Stimulated activated CD4-positive, alpha-beta T cell treated with anti-CD3 and anti-CD28 coated beads, Interleukin-12 subunit alpha, Interleukin-12 subunit beta, amount 100 ng/mL, for 4 hours (primary cell): Measurements from ENCODE around the gene RFX5.
"Not testable (repeated sequence)": the region's sequence is repeated elsewhere in the genome, so short reads cannot be mapped to it uniquely, and the experiment has no call there.

Source experiments
- DNase-seq: peaks from one replicate; pipeline ENCODE4 v3.0.0-alpha.2; 2020

Gene RFX5

GRCh38 chr1:151361883-151362282 lies 14.8 kb upstream of the RFX5 start:
- DNase-seq: no peak

DNA sequence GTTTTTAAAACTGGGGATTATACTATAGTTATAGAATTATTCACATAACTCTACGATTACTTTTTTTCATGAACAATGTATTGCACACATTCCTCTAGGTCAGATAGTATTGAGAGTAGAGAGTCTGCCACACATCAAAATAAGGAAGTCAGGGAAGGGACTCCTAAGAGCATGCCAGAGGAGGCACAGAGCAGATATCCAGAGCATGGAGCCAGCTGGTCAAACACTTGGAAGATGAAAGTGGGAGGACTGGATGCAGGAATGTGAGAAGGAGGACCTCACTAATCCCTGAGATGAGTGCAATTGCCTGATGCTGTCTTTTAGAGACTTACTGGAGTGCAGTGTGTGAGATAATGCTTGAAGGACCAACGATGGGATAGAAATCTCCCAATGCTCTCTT lies 9.6 kb upstream of the RFX5 start:
- DNase-seq: no peak

DNA sequence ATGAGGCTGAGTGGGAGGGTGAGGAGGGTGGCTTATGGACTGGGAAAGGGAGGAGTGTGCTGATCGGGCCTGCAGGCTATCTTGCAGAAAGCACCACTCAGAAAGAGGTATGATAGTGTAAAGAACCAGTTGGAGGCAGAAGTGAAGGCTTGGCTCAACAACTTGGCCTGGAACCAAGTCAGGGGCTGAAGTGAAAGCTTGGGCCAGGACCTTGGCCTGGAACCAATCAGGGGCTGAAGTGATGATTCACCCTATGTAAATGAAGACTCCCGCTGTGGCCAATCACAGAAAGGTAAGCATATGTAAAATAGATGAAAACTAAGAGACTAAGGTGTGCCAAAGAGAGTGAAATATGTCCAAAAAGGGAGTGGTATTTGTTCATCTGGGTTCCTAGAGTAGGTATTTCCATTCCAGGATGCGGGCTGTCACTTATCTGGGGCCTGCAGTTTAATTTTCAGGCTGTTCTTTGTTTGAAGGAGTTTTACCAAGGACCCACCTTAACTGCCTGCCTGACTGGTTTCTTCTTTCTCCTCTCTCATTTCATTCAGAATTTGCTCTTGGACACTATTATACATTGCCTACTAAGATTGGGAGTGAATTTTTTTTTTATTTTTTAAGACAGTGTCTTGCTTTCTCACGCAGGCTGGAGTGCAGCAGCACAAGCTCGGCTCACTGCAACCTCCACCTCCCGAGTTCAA lies 5.1 kb upstream of the RFX5 start:
- no peak for DNase-seq

DNA sequence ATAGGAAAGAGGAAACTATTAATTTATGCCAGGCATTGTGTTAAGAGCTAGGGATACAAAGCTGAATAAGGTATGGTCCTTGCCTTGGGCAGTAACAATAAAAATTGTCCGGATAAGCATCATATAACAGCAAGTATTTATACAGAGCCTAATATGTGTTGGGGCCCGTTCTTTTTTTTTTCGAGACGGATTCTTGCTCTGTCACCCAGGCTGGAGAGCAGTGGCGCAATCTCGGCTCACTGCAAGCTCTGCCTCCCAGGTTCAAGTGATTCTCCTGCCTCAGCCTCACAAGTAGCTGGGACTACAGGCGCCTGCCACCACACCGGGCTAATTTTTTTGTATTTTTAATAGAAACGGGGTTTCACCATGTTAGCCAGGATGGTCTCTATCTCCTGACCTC lies 3.3 kb upstream of the RFX5 start:
- not testable (repeated sequence) for DNase-seq

GRCh38 chr1:151347523-151348246 lies 633 bp upstream of the RFX5 start:
- DNase-seq: no peak

DNA sequence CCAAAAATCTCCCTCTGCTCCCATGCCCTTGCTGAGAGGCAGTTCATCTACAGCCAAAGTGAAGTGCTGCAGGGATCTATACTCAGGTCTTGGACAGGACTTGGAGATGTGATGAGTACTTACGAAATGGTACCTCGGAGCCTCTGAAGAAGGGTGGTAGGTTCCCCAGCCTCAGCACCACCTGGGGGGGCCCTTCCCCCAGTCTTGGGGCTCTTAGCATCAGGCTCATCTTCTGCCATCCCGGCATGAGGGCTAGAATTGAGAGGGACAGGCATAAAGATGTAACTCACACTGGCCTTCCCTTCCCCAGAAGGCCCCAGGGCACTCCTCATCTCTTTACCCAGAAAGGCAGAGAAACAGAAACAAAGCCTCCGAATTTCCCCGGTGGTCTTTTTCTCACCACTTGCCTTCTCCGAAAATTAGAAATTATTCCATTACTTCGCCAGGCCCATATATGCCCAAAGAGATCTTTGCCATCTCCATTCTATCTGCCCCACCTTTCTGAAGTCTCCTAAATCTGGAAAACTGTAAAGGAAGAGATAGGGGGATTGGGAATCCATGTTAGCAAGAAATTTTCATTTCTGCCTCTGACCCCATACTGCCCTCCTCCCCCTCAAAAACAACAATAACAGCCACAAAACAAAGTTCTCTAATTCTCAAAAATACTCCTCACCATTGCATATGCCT lies 827 bp downstream of the RFX5 start:
- no peak for DNase-seq

- no peak for DNase-seq
These were observed 2.8 kb downstream of the RFX5 start for GRCh38 chr1:151344291-151344690.

- DNase-seq: no peak
These were observed 3.5 kb downstream of the RFX5 start for GRCh38 chr1:151343587-151343986.

DNA sequence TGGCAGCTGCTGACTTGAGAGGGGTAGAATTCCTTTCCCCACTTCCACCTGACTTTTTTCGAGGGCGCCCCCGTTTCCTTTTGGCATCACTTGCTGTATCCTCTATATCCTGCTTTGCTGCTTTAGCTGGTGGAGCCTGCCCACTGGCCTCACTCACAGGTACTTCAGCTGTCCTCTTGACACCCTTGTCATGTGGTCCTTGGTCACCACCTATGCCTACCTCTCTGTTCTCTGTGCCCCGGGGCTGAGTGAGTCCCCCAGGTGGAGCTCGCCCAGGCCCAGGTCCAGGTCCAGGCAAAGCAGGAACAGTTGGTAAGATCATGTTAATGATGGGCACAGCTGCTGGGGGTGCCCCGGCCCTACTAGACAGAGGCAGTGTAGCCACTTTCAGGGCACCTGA lies 4.5 kb downstream of the RFX5 start:
- DNase-seq: no peak

DNA sequence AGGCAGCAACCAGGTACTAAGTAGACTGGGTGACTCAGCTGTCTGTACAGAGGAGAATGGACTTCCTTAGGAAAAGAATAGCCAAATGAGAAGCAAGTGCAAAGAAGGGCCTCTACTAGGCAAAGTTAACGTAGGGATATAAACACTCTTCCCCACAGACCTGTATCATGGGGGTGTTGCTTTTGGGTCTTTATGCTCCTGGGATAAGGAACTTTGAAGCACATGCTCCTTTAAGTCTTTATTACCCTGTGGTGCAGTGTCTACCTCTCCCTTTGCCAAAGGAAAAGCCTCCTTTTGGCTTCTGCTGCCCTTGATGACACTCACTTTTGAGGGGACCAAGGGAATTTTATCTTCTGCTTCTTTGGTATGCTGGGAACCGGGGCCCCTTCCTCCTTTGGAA lies 5.0 kb downstream of the RFX5 start:
- DNase-seq: no peak

DNA sequence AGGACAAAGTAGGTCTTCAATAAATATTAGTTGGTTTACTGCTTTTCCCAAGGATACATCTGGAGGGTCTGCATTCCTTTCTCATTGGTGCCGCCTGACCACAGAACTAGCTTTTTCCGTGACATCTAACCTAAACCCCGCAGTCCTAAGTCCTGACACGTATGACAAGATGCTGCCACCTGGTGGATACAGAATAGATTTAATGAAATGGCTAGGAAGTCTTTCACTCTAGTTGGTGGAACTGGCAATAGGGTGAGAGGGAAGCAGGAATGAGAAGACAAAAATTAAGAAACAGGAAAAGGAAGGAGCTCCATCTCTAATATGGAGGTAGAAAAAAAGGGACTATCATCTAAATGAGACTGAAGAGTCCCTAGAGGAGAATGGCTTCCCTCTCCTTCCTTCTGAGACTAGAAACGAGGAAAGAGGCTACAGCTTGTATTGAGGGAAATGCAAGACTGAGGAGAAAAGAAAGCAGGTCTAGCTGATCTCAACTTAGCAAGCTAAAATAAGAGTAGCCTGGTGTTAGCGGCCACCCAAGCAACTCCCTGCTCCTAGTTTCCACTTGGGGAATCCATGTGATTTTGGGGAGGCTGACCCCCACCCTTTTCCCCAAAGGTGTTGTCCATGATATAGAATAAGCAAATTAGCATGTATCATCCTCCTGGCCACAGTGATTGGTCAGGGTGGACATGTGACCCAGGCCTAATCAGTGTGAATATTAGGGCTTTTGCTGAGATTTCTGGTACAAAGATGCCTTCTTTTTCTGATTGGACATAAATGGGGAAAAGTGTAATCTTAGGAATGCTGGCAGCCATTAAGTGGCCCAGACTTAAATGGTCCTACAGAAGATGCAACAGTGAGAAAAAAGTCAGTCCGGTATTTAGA lies 5.9 kb downstream of the RFX5 start:
- no peak for DNase-seq

- no peak for DNase-seq
These were observed 10.5 kb downstream of the RFX5 start for GRCh38 chr1:151336556-151336955.

GRCh38 chr1:151334822-151335221 lies 12.2 kb downstream of the RFX5 start:
- no peak for DNase-seq

GRCh38 chr1:151327903-151328674 lies 19.0 kb downstream of the RFX5 start:
- no peak for DNase-seq

DNA sequence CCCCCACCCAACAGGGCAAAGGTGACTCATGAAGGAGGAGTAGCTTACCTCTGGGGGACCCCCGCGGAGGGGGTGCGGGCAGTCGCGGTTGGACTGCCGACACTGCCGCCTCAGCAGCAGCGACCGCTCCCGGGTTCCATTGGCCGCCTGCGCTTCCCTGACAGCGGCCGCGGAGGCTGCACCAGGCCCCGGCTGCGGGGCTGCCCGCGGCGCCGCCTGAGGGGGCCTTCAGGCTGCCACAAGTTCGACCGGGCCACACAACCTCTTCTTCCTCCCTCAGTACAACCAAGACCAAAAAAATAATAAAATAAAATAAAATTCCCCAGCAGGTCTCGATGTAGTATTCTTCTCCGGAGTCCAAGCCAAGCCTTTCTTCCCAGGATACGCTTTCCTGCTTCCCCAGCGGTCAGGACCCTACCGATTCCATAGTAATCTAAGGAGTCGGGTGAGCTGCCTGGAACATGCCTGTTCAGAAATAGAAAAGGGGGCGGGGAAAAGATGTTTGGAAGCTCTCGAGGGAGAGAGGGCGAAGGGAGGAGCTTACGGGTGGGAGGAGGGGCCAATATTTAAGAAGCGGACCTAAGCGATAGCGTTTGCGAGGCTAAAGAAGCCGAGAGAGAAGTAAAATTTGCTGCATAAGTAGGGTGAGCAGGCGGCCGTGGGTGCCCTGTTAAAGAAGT lies 19.7 kb downstream of the RFX5 start, which contains the start of gene PI4KB:
Gene PI4KB (minus strand): TSS at position 194 of the 680 bp plus-strand sequence. CDS start 10,935 bp downstream, outside the sequence.
- DNase-seq: peak; percentile 77

DNA sequence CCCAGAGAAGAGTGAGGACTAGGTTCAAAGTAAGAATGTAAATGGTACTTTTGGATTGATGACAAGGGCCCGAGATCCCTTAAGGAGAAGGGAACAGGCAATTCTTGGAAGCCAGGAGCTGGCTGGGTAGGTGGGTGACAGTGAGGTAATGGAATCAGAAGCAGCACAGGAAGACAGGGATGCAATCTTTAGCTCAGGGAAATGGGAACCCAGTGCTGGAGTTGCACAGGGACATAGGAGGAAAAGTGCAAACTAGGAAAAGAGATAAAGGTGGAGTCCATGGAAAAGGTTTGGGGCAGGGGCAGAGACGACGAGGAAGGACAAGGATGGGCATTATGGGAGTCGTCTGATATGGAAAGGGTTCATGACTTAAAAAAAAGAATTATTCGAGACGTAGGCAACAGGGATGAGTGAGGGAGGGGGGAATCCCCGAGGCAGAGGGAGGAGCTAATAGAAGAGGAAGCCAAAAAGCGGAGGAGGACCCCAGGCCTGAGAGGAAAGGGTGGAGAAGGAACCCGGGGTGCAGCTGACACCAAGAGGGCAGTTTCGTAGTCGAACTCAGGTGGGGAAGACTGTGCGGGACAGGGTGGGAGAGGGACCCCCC lies 20.3 kb downstream of the RFX5 start:
- DNase-seq: peak; percentile 51

DNA sequence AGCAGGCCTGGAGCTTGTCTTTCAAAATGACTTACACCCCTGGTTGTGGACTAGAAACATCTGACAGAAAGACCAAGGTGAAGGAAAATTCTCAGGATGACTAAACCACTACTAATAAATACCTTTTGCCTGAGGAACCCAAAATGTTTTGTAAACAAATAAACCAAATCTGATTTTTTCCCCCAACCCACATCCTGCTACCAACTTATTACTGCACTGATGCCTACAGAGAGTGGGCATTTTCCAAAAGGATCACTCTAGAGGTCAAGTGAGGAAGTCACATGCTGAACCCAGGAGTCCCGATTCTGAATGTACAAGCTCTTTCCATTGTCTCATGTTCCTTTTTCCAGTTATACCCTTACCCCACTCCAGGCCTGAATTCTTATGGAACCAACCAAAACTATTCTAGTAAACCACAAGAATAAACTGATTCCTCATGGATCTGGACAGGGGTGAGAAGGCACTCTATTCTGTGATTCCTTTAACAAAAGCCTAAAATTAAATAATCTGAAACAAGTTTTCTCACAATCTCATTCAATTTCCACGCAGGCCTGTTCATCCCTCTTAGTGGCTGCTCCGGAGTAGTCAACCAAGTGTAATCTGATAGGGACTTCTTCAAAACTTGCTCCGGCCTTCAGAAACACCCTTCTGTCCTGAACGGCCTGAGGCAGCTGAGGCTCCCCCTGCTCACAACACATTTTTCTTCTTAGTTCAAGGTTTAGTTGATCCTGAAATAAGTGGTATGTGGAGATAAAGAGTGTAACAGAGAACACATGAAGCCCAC lies 21.2 kb downstream of the RFX5 start:
- no peak for DNase-seq

GRCh38 chr1:151325231-151325630 lies 21.8 kb downstream of the RFX5 start:
- no peak for DNase-seq

DNA sequence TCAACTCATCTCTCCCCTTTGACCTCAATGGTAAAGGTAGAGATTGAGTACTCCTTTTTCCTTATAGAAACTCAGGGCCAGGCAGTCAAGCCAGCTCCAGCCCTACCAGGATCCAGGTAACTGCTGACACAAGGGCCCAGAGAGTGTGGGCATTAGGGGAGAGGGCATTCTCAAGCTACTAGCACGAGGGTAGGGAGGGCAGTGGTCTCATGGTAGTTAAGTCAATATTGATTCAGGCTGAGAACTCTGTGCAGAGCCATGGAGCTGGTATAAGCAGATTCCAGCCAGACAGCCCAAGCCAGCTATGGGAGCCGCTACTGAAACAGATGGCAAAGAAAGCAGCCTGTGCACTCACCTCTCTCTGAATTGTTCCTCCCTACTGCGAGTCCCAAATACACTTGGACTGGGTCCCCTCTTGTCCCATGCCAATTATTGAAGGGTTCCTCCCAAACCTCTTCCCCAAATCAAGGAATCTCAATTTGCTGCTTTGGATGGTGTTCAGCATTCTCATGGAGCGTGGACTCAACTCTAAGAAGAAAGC lies 22.6 kb downstream of the RFX5 start:
- DNase-seq: no peak

- DNase-seq: no peak
These were observed 28.1 kb downstream of the RFX5 start for GRCh38 chr1:151318975-151319374.
